ENCODE measurements around the gene WIZ.

DNA sequence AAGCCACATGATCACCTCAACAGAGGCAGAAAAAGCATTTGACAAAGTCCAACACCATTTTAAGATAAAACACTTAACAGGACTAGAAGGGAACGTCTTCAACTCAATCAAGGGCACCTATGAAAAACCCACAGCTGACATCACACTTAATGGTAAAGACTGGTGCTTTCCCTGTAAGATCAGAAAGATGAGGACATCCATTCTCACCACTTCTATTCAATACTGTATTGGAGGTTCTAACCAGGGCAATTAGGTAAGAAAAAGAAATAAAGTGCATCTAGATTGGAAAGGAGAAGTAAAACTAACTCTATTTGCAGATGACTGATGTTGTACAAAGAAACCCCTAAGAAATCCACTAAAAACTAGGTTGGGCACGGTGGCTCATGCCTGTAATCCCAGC lies 58.9 kb downstream of the WIZ start:
- TF ChIP-seq NANOG (IDR thresholded peaks at IDR 0.05; ENCODE audit: insufficient read depth, low read depth, low read length, poor library complexity, severe bottlenecking) (no peak), EP300 (IDR thresholded peaks at IDR 0.05; ENCODE audit: borderline replicate concordance in 1 of 2, low read depth in 2 of 2, low read length in 2 of 2) (no peak), FOSL1 (IDR thresholded peaks at IDR 0.05; ENCODE audit: insufficient read depth, low read depth, low read length) (no peak), CBX5 (IDR thresholded peaks at IDR 0.05; ENCODE audit: low read depth, low read length) (no peak), SP1 (IDR thresholded peaks at IDR 0.05; ENCODE audit: low read depth, low read length) (no peak), TEAD4 (IDR thresholded peaks at IDR 0.05; ENCODE audit: low read depth, low read length) (no peak), MAX (IDR thresholded peaks at IDR 0.05) (no peak), TBP (IDR thresholded peaks at IDR 0.05; ENCODE audit: low read depth, low read length) (no peak), CREB1 (IDR thresholded peaks at IDR 0.05) (no peak), POLR2A (IDR thresholded peaks at IDR 0.05; ENCODE audit: control extremely low read depth in 1 of 2, low read depth in 2 of 2, low read length in 2 of 2) (no peak), ZNF274 (IDR thresholded peaks at IDR 0.05; ENCODE audit: borderline replicate concordance, extremely low read depth, low read length) (no peak)
- TF ChIP-seq, protein P1, sequence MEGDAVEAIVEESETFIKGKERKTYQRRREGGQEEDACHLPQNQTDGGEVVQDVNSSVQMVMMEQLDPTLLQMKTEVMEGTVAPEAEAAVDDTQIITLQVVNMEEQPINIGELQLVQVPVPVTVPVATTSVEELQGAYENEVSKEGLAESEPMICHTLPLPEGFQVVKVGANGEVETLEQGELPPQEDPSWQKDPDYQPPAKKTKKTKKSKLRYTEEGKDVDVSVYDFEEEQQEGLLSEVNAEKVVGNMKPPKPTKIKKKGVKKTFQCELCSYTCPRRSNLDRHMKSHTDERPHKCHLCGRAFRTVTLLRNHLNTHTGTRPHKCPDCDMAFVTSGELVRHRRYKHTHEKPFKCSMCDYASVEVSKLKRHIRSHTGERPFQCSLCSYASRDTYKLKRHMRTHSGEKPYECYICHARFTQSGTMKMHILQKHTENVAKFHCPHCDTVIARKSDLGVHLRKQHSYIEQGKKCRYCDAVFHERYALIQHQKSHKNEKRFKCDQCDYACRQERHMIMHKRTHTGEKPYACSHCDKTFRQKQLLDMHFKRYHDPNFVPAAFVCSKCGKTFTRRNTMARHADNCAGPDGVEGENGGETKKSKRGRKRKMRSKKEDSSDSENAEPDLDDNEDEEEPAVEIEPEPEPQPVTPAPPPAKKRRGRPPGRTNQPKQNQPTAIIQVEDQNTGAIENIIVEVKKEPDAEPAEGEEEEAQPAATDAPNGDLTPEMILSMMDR (IDR thresholded peaks at IDR 0.05; ENCODE audit: control extremely low read depth in 1 of 3, insufficient read depth in 1 of 3, low read depth in 1 of 3, low read length in 3 of 3) = no peak

Data from H1 (cell line).